Panc1 (cell line): ENCODE data around the gene WNT7A. TPM values are rescaled to one million over a fixed set of nuclear protein-coding genes. Genes with fewer than 3 reads are reported as not detected.

Source experiments
- ATAC-seq: fragments of 200-7000 bp; cut with Tn5 transposase; 2 replicates; pipeline ENCODE4 v1.9.1; 2020; ENCODE audit warnings: mild to moderate bottlenecking, moderate library complexity
- BruUV-seq: library from RNA; stranded (reverse); fragments of 400-500 nt; replicated peaks from 2 replicates; lab custom pipeline; 2021; lab: Mats Ljungman, UMichigan
- CTCF ChIA-PET: fragments of 300-600 bp; sonication (Branson Sonifier 250); formaldehyde crosslinking; loops from one replicate; lab custom pipeline; 2022; ENCODE audit warnings: antibody characterized with exemption; lab: Charles Lee
- POLR2A ChIA-PET: fragments of 300-600 bp; sonication (Branson Sonifier 250); formaldehyde crosslinking; loops from one replicate; lab custom pipeline; 2022; ENCODE audit warnings: antibody characterized with exemption; lab: Charles Lee
- DNase-seq: peaks from one replicate; pipeline ENCODE4 v3.0.0-alpha.2; 2010; ENCODE audit warnings: low read depth, low spot score
- H3K27ac ChIP-seq: 2 replicates; pipeline ENCODE4 v1.5.1; 2011; ENCODE audit warnings: mild to moderate bottlenecking, low read length, inconsistent platforms
- H3K27me3 ChIP-seq: fragments of 200-500 bp; sonication (Bioruptor generic); 2 replicates; pipeline ENCODE4 v1.6.0; 2014; ENCODE audit warnings: low read length, inconsistent platforms; ENCODE audit not compliant: control insufficient read depth, insufficient read depth
- H3K36me3 ChIP-seq: fragments of 200-500 bp; sonication (Bioruptor generic); 2 replicates; pipeline ENCODE4 v1.5.1; 2014; ENCODE audit warnings: inconsistent platforms, mild to moderate bottlenecking, low read length, moderate library complexity; ENCODE audit not compliant: control insufficient read depth, insufficient read depth
- H3K4me1 ChIP-seq: 2 replicates; pipeline ENCODE4 v1.5.1; 2011; ENCODE audit warnings: inconsistent platforms, mild to moderate bottlenecking, low read length, moderate library complexity; ENCODE audit not compliant: control insufficient read depth, insufficient read depth
- H3K4me3 ChIP-seq, 2 experiments: 2 replicates each; pipeline ENCODE4 v1.5.1; 2011 to 2012; ENCODE audit warnings: low read depth in 2 of 2, low read length in 2 of 2, mild to moderate bottlenecking in 2 of 2, inconsistent platforms in 1 of 2, moderate library complexity in 1 of 2
- H3K9me3 ChIP-seq: fragments of 200-500 bp; sonication (Bioruptor generic); 2 replicates; pipeline ENCODE4 v1.5.1; 2014; ENCODE audit warnings: low read depth, mild to moderate bottlenecking, inconsistent platforms, low read length, moderate library complexity; ENCODE audit not compliant: control insufficient read depth, insufficient read depth
- CTCF ChIP-seq: fragments of 450-650 bp; IDR thresholded peaks from 2 replicates; pipeline ENCODE4 v1.5.1; 2017; ENCODE audit warnings: mild to moderate bottlenecking
- POLR2AphosphoS5 ChIP-seq: IDR thresholded peaks from 2 replicates; pipeline ENCODE4 v1.6.1; 2012; ENCODE audit warnings: mild to moderate bottlenecking, low read depth, low read length, moderate library complexity
- REST ChIP-seq, 2 experiments: IDR thresholded peaks; 2 replicates each; pipeline ENCODE4 v1.6.1; 2011 to 2012; ENCODE audit warnings: low read depth in 2 of 2, control low read depth in 1 of 2, low read length in 1 of 2, mild to moderate bottlenecking in 1 of 2, moderate library complexity in 1 of 2; ENCODE audit not compliant: insufficient read depth in 1 of 2
- SIN3A ChIP-seq: IDR thresholded peaks from 2 replicates; pipeline ENCODE4 v1.6.1; 2012; ENCODE audit warnings: low read depth, mild to moderate bottlenecking, low read length, moderate library complexity, borderline replicate concordance; ENCODE audit not compliant: insufficient read depth
- TCF7L2 ChIP-seq: IDR thresholded peaks from 2 replicates; pipeline ENCODE4 v1.6.1; 2011; ENCODE audit warnings: mild to moderate bottlenecking, low read depth, low read length, inconsistent platforms
- in situ Hi-C: cut with HindIII; loops from 2 replicates; pipeline ENCODE4 v1.10.0; 2016; ENCODE audit warnings: low sequenced_read_pairs, low pct_unique_long_range_greater_than_20kb
- intact Hi-C: fragments of 100-400 bp; cut with micrococcal nuclease; formaldehyde crosslinking; loops from one replicate; pipeline ENCODE4 v1.10.0; 2022; ENCODE audit not compliant: unreplicated experiment
- total RNA-seq: library from RNA; stranded (reverse); gene quantifications from one replicate; pipeline ENCODE4 v1.2.1, GENCODE V29; 2021; ENCODE audit not compliant: unreplicated experiment

Gene WNT7A
- total RNA-seq, 1 experiment from 2014 or later = not detected

- no peak overlapping the region; a peak in 1 of 4 replicates for H3K4me3 ChIP-seq
- no peak overlapping the region for H3K27ac ChIP-seq
- in situ Hi-C loops = no loop called here
- no peaks in the 10 kb centered on the region; the same call in 1 of the 2 replicates for H3K4me1 ChIP-seq
- POLR2A ChIA-PET = no interaction called here
- no peak for DNase-seq
- BruUV-seq = no TSS peak
- no peak for ATAC-seq
- no peaks in the 10 kb centered on the region for H3K9me3 ChIP-seq
- H3K27me3 ChIP-seq = peaks cover 16% of the 10 kb centered on the region
- intact Hi-C loops = no loop called here
- H3K36me3 ChIP-seq = no peaks in the 10 kb centered on the region
- TF ChIP-seq SIN3A (no peak), REST (IDR thresholded peaks at IDR 0.05; ENCODE audit: insufficient read depth in 1 of 2, low read depth in 2 of 2, low read length in 1 of 2) (no peak), CTCF (no peak; the same call in none of the 2 replicates), TCF7L2 (no peak), POLR2AphosphoS5 (no peak)
- CTCF ChIA-PET = interaction anchor here (1.1 to 1.5 kb wide), 3 partner anchors 115 to 226 kb away, joined by 3 to 5 read pairs (median 4); no protein-coding TSS in a partner anchor
These were observed 913 bp upstream of the WNT7A start for GRCh38 chr3:13880811-13881156.

- Histone ChIP-seq H3K27ac (no peak overlapping the region), H3K36me3 (no peaks in the 10 kb centered on the region), H3K4me3 (peak overlapping the region; percentile 12 to 34; a peak in 3 of 4 replicates), H3K4me1 (no peaks in the 10 kb centered on the region; the same call in 1 of the 2 replicates), H3K27me3 (peaks cover 14% of the 10 kb centered on the region), H3K9me3 (no peaks in the 10 kb centered on the region)
- BruUV-seq = no TSS peak
- DNase-seq = no peak
- intact Hi-C loops = no loop called here
- ChIA-PET CTCF (interaction anchor here (1.0 to 1.8 kb wide), 2 partner anchors 222 to 231 kb away, joined by 3 to 10 read pairs; no protein-coding TSS in a partner anchor), POLR2A (interaction anchor here (0.6 kb wide), 1 partner anchor 337 kb away, joined by 3 read pairs; no protein-coding TSS in a partner anchor)
- in situ Hi-C loops = no loop called here
- ATAC-seq = peak; percentile 49
- TF ChIP-seq POLR2AphosphoS5 (no peak), REST (IDR thresholded peaks at IDR 0.05; ENCODE audit: insufficient read depth in 1 of 2, low read depth in 2 of 2, low read length in 1 of 2) (no peak), SIN3A (no peak), TCF7L2 (no peak), CTCF (no peak)
These were observed 547 bp downstream of the WNT7A start for GRCh38 chr3:13879102-13879945.
